Measurements from ENCODE around the gene EFCC1. TPM values are rescaled to one million over a fixed set of nuclear protein-coding genes. Genes with fewer than 3 reads are reported as not detected.

Gene EFCC1
- total RNA-seq, 2 donors from 2014 or later: 0.31 to 0.93 TPM

DNA sequence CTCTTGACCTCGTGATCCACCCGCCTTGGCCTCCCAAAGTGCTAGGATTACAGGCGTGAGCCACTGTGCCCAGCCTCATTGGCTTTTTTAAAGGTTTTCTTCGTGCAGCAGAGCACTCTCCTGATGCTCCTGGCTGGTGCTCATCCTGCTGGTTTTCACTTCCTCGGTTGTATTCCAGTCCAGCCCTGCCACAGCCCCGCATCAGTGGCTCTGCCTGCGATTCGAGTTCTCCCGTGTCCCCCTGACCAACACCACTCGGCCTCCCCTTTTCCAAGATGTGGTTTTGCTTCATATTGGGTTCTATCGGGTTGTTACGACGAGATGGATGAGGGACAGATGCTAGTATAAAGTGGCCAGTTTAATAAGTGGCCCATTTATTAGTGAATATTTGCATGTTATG, 27.8 kb downstream of the EFCC1 start:
- Histone ChIP-seq H3K9ac (ENCODE audit: extremely low read depth, low read length, poor library complexity, severe bottlenecking) (no peak overlapping the region), H3K9me3 (ENCODE audit: control insufficient read depth, low read length) (peaks cover 4% of the 10 kb centered on the region), H3K4me3 (ENCODE audit: low read length) (no peak overlapping the region), H3K36me3 (ENCODE audit: control insufficient read depth, insufficient read depth, low read length) (no peaks in the 10 kb centered on the region), H3K27ac (ENCODE audit: low read depth, low read length) (no peak overlapping the region), H3K4me1 (ENCODE audit: control insufficient read depth, insufficient read depth, low read length) (no peaks in the 10 kb centered on the region), H3K27me3 (ENCODE audit: control insufficient read depth, insufficient read depth, low read length, poor library complexity, severe bottlenecking) (peaks cover 24% of the 10 kb centered on the region)
- Mint-ChIP-seq H3K4me3 (no peak overlapping the region), H3K27ac (no peak overlapping the region), H3K4me1 (no peaks in the 10 kb centered on the region), H3K36me3 (ENCODE audit: low read depth) (no peaks in the 10 kb centered on the region), H3K27me3 (ENCODE audit: insufficient read depth) (peaks cover 52% of the 10 kb centered on the region), H3K9me3 (peaks cover 14% of the 10 kb centered on the region)
- no peak for DNase-seq
- WGBS, 2 experiments (ENCODE audit: insufficient coverage in 1 of 2, insufficient read length in 1 of 2): 87% methylated on average over 10 to 13 of the region's 13 CpGs
- TF ChIP-seq, protein P1, sequence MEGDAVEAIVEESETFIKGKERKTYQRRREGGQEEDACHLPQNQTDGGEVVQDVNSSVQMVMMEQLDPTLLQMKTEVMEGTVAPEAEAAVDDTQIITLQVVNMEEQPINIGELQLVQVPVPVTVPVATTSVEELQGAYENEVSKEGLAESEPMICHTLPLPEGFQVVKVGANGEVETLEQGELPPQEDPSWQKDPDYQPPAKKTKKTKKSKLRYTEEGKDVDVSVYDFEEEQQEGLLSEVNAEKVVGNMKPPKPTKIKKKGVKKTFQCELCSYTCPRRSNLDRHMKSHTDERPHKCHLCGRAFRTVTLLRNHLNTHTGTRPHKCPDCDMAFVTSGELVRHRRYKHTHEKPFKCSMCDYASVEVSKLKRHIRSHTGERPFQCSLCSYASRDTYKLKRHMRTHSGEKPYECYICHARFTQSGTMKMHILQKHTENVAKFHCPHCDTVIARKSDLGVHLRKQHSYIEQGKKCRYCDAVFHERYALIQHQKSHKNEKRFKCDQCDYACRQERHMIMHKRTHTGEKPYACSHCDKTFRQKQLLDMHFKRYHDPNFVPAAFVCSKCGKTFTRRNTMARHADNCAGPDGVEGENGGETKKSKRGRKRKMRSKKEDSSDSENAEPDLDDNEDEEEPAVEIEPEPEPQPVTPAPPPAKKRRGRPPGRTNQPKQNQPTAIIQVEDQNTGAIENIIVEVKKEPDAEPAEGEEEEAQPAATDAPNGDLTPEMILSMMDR (conservative IDR thresholded peaks at IDR 0.05): no peak

DNA sequence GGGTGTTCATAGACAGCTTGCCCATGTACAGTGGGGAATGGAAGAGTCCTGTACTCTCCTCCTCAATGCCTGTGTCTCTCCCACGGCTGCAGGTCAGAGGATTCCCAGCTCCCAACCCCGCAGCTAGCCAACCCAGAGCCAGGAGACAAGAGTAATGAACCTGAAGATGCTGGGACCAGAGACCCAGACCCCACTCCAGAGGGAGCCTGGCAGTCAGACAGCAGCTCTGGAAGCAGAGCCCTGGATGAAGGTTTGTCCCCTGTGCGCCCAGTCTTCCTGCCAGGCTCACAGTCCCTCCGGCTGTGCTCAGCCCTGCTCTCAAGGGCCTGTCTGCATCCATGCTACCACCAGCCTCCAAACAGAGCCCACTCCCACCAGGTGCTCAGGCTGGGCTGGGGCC, 29.5 kb downstream of the EFCC1 start:
- no peak overlapping the region for H3K9ac ChIP-seq (ENCODE audit: extremely low read depth, low read length, poor library complexity, severe bottlenecking)
- no peaks in the 10 kb centered on the region for H3K4me1 ChIP-seq (ENCODE audit: control insufficient read depth, insufficient read depth, low read length)
- H3K36me3 ChIP-seq (ENCODE audit: control insufficient read depth, insufficient read depth, low read length): no peaks in the 10 kb centered on the region
- H3K27me3 ChIP-seq (ENCODE audit: control insufficient read depth, insufficient read depth, low read length, poor library complexity, severe bottlenecking): peaks cover 11% of the 10 kb centered on the region
- Mint-ChIP-seq H3K4me1 (no peaks in the 10 kb centered on the region), H3K27ac (no peak overlapping the region), H3K27me3 (ENCODE audit: insufficient read depth) (peaks cover 34% of the 10 kb centered on the region), H3K36me3 (ENCODE audit: low read depth) (no peaks in the 10 kb centered on the region), H3K9me3 (peaks cover 14% of the 10 kb centered on the region), H3K4me3 (no peak overlapping the region)
- peaks cover 4% of the 10 kb centered on the region for H3K9me3 ChIP-seq (ENCODE audit: control insufficient read depth, low read length)
- no peak overlapping the region for H3K27ac ChIP-seq (ENCODE audit: low read depth, low read length)
- H3K4me3 ChIP-seq (ENCODE audit: low read length): no peak overlapping the region
- DNase-seq: peak; percentile 35
- WGBS, 2 experiments (ENCODE audit: insufficient coverage in 1 of 2, insufficient read length in 1 of 2): 87 to 88% methylated on average over 3 to 4 of the region's 4 CpGs
- TF ChIP-seq, protein P1 (conservative IDR thresholded peaks at IDR 0.05): no peak

DNA sequence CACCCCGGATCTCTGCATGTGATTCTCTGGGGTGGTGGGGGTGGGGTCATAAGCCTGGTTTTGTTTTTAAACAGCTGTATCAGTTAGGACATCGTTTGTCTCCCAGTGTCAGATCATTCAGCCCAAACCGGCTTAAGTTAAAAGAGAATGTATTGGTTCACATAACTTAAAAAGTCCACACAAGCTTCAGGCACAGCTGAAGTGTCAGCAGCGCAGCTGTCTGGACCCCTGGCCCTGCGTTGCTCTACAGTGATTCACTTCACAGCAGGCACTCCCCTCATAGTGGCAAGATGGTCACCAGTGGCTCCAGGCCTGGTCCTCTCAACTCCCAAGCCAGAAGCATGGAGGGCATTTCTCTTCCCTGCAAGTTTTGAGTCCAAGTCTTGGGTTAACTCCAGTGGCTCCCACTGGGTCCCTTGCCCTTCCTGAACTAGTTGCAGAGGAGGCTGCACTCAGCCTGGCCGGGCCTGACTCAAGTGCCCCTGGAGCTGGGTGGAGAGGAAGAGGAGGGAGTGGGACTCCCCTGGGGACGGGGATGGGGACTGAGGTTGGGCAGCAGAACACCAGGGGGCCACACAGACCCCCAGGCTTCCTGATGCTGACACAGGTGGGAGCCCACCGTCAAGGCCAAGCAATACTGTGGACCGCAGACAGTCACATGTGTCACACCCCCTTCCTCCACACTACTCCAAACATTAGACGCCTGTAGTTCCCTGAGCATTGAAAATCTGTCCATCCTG, 30.5 kb downstream of the EFCC1 start:
- peaks cover 24% of the 10 kb centered on the region for H3K27me3 Mint-ChIP-seq (ENCODE audit: insufficient read depth)
- no peak for DNase-seq
- no peak overlapping the region for H3K4me3 ChIP-seq (ENCODE audit: low read length)
- 89 to 93% methylated on average over 3 to 10 of the region's 10 CpGs for WGBS, 2 experiments (ENCODE audit: insufficient coverage in 1 of 2, insufficient read length in 1 of 2)
- H3K9me3 Mint-ChIP-seq: peaks cover 7% of the 10 kb centered on the region
- H3K36me3 Mint-ChIP-seq (ENCODE audit: low read depth): no peaks in the 10 kb centered on the region
- H3K9ac ChIP-seq (ENCODE audit: extremely low read depth, low read length, poor library complexity, severe bottlenecking): no peak overlapping the region
- peaks cover 4% of the 10 kb centered on the region for H3K9me3 ChIP-seq (ENCODE audit: control insufficient read depth, low read length)
- no peaks in the 10 kb centered on the region for H3K36me3 ChIP-seq (ENCODE audit: control insufficient read depth, insufficient read depth, low read length)
- no peaks in the 10 kb centered on the region for H3K4me1 Mint-ChIP-seq
- H3K27me3 ChIP-seq (ENCODE audit: control insufficient read depth, insufficient read depth, low read length, poor library complexity, severe bottlenecking): peaks cover under 1% of the 10 kb centered on the region
- no peaks in the 10 kb centered on the region for H3K4me1 ChIP-seq (ENCODE audit: control insufficient read depth, insufficient read depth, low read length)
- H3K4me3 Mint-ChIP-seq: no peak overlapping the region
- no peak overlapping the region for H3K27ac Mint-ChIP-seq
- TF ChIP-seq, protein P1 (conservative IDR thresholded peaks at IDR 0.05): no peak
- H3K27ac ChIP-seq (ENCODE audit: low read depth, low read length): no peak overlapping the region

All from endodermal cell (in vitro differentiated cells).